GM19238 (cell line): ENCODE measurements around the gene FCER1A.
"Not testable (repeated sequence)": the region's sequence is repeated elsewhere in the genome, so short reads cannot be mapped to it uniquely, and the experiment has no call there.

ENCODE experiments used
- DNase-seq: peaks from one replicate; pipeline ENCODE4 v3.0.0; 2011; ENCODE audit warnings: low spot score; ENCODE audit not compliant: insufficient read length

The FCER1A gene

GRCh38 chr1:159349374-159349773 lies 47.2 kb downstream of the FCER1A start:
- not testable (repeated sequence) for DNase-seq

- no peak for DNase-seq
These were observed 50.3 kb downstream of the FCER1A start for GRCh38 chr1:159352436-159352835.
